Loucy (cell line): ENCODE measurements around the gene HIC1.

Experiments used
- H2AFZ ChIP-seq: fragments of 200-600 bp; sonication (generic); 2 replicates; pipeline ENCODE4 v1.6.0; 2016; ENCODE audit warnings: antibody characterized with exemption, mild to moderate bottlenecking, low read length, moderate library complexity
- H3F3A ChIP-seq: fragments of 200-600 bp; 2 replicates; pipeline ENCODE4 v1.6.0; 2016; ENCODE audit warnings: antibody characterized with exemption, low read depth, mild to moderate bottlenecking
- H3K27me3 ChIP-seq: fragments of 200-600 bp; sonication (generic); 2 replicates; pipeline ENCODE4 v1.6.1; 2014; ENCODE audit warnings: low read length, mild to moderate bottlenecking; ENCODE audit not compliant: insufficient read depth, poor library complexity, severe bottlenecking
- H3K36me3 ChIP-seq: fragments of 200-600 bp; sonication (generic); 2 replicates; pipeline ENCODE4 v1.6.1; 2016; ENCODE audit warnings: low read length; ENCODE audit not compliant: insufficient read depth
- H3K4me1 ChIP-seq: fragments of 200-600 bp; sonication (generic); 2 replicates; pipeline ENCODE4 v1.5.1; 2014; ENCODE audit warnings: low read length, mild to moderate bottlenecking; ENCODE audit not compliant: insufficient read depth, poor library complexity, severe bottlenecking
- H3K4me2 ChIP-seq: fragments of 200-600 bp; sonication (generic); 2 replicates; pipeline ENCODE4 v1.6.0; 2014; ENCODE audit warnings: antibody characterized with exemption, low read length, low read depth, mild to moderate bottlenecking; ENCODE audit not compliant: poor library complexity, severe bottlenecking
- H3K4me3 ChIP-seq: fragments of 200-600 bp; sonication (generic); 2 replicates; pipeline ENCODE4 v1.5.1; 2014; ENCODE audit warnings: low read length, mild to moderate bottlenecking, mixed read lengths; ENCODE audit not compliant: poor library complexity, severe bottlenecking
- H3K79me2 ChIP-seq: fragments of 200-600 bp; sonication (generic); 2 replicates; pipeline ENCODE4 v1.6.1; 2014; ENCODE audit warnings: low read length; ENCODE audit not compliant: insufficient read depth
- H3K9ac ChIP-seq: fragments of 200-600 bp; sonication (generic); 2 replicates; pipeline ENCODE4 v1.6.0; 2014; ENCODE audit warnings: mild to moderate bottlenecking, low read depth, low read length, moderate library complexity; ENCODE audit not compliant: poor library complexity, severe bottlenecking
- H3K9me2 ChIP-seq: fragments of 200-600 bp; sonication (generic); replicated peaks from 2 replicates; pipeline ENCODE4 v1.6.1; 2016; ENCODE audit warnings: low read depth, low read length, mixed read lengths
- H3K9me3 ChIP-seq: fragments of 200-600 bp; sonication (generic); 2 replicates; pipeline ENCODE4 v1.6.1; 2014; ENCODE audit warnings: mild to moderate bottlenecking, antibody characterized with exemption, low read length, low read depth; ENCODE audit not compliant: insufficient read depth
- H4K20me1 ChIP-seq: fragments of 200-600 bp; sonication (generic); 2 replicates; pipeline ENCODE4 v1.6.0; 2014; ENCODE audit warnings: antibody characterized with exemption, low read length, mild to moderate bottlenecking; ENCODE audit not compliant: insufficient read depth, poor library complexity, severe bottlenecking
- EZH2phosphoT487 ChIP-seq: fragments of 200-600 bp; IDR thresholded peaks from 2 replicates; pipeline ENCODE4 v1.6.1; 2018; ENCODE audit warnings: antibody characterized with exemption, mild to moderate bottlenecking, moderate library complexity, borderline replicate concordance
- TF ChIP-seq, protein P1 (sequence below): fragments of 200-600 bp; sonication (generic); conservative IDR thresholded peaks from 2 replicates; pipeline ENCODE4 v1.5.1; 2014; ENCODE audit warnings: mild to moderate bottlenecking, antibody characterized with exemption, low read length

HIC1 gene

DNA sequence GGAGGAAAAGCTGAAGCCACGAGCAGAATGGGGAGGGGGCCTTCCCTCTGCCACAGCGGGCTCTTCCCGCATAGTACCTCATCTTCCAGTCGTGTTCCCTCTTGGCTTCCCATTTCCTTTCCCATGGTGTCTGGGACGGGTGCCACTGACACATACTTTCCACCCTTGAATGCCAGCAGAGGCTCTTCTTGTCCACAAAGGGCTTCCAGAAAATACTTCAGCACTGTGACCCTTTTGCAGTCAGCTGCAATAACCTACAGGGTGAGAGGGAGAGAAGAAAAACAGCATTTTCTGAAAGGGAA, 30.7 kb downstream of the HIC1 start:
- peaks cover 48% of the 10 kb centered on the region; the same call in 1 of the 2 replicates for H3K36me3 ChIP-seq
- H3K4me1 ChIP-seq = peaks cover 62% of the 10 kb centered on the region
- no peaks in the 10 kb centered on the region for H4K20me1 ChIP-seq
- H3K9me2 ChIP-seq = no peaks in the 10 kb centered on the region
- H3F3A ChIP-seq = no peaks in the 10 kb centered on the region
- H2AFZ ChIP-seq = no peak overlapping the region
- H3K27me3 ChIP-seq = no peaks in the 10 kb centered on the region
- peak overlapping the region; percentile 10 for H3K4me2 ChIP-seq
- TF ChIP-seq, protein P1, sequence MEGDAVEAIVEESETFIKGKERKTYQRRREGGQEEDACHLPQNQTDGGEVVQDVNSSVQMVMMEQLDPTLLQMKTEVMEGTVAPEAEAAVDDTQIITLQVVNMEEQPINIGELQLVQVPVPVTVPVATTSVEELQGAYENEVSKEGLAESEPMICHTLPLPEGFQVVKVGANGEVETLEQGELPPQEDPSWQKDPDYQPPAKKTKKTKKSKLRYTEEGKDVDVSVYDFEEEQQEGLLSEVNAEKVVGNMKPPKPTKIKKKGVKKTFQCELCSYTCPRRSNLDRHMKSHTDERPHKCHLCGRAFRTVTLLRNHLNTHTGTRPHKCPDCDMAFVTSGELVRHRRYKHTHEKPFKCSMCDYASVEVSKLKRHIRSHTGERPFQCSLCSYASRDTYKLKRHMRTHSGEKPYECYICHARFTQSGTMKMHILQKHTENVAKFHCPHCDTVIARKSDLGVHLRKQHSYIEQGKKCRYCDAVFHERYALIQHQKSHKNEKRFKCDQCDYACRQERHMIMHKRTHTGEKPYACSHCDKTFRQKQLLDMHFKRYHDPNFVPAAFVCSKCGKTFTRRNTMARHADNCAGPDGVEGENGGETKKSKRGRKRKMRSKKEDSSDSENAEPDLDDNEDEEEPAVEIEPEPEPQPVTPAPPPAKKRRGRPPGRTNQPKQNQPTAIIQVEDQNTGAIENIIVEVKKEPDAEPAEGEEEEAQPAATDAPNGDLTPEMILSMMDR = no peak
- no peak for TF ChIP-seq EZH2phosphoT487
- H3K9me3 ChIP-seq = no peaks in the 10 kb centered on the region
- no peak overlapping the region for H3K4me3 ChIP-seq
- no peaks in the 10 kb centered on the region for H3K79me2 ChIP-seq
- peak overlapping the region; percentile 3 for H3K9ac ChIP-seq

DNA sequence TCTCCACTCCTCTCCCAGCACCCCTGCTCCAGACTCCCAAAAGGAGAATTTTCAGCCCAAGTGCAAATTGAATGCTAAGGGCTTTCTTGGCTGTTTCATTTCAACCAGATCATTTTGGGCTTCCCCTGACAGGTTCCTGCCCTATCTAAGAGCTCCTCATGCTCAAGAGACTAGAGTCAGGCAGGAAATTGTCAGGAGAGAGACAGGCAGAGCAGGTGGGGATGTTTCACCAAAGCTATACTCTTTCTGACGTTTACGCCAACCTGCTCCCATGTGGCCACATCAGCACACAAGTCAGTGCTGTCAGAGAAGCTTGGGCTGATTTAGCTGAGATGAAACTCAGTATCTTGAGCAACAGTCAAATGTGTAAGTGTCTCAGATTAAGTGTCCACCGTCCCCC, 31.4 kb downstream of the HIC1 start:
- Histone ChIP-seq H2AFZ (no peak overlapping the region), H3K36me3 (peaks cover 43% of the 10 kb centered on the region; the same call in 1 of the 2 replicates), H3K79me2 (no peaks in the 10 kb centered on the region), H3K4me3 (no peak overlapping the region), H3K27me3 (no peaks in the 10 kb centered on the region), H3K9me2 (no peaks in the 10 kb centered on the region), H3K4me2 (peak overlapping the region; percentile 70), H3K9me3 (no peaks in the 10 kb centered on the region), H3K4me1 (peaks cover 69% of the 10 kb centered on the region), H3K9ac (peak overlapping the region; percentile 56), H4K20me1 (no peaks in the 10 kb centered on the region), H3F3A (no peaks in the 10 kb centered on the region)
- TF ChIP-seq, protein P1 = no peak
- TF ChIP-seq EZH2phosphoT487 = no peak

DNA sequence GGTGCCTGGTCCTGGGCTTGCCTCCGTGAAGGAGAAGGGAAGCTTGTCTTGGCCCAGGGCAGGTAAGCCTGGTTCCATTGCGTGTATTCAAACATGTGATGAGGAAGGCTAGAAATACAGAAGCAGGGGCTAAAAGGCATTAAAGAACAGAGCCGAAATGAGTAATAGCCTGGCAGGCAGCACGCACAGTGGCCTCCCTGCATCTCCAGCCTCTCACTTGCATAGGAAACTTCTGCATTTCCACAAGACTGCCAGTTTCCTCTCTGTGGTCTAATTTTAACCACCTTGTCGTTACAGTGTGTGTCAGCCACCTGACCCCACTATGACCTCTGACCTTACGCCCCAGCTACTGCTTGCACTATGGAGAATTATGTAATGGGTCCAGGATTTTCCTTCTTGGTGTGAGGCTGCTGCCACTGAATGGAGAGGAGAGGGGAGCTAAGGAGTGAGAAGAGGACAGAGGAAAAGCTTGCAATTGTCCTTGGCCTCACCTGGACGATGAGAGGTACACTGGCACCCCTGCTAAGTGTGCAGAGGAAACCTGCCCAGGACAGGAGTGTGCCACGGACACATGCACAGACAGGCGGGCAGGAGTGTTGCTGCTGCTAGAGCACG, 32.8 kb downstream of the HIC1 start:
- Histone ChIP-seq H3K27me3 (no peaks in the 10 kb centered on the region), H3K9me2 (no peaks in the 10 kb centered on the region), H3K36me3 (peaks cover 36% of the 10 kb centered on the region; the same call in 1 of the 2 replicates), H4K20me1 (no peaks in the 10 kb centered on the region), H3K4me3 (peak overlapping the region; percentile 32), H3K79me2 (no peaks in the 10 kb centered on the region), H3K4me1 (peaks cover 70% of the 10 kb centered on the region), H3F3A (no peaks in the 10 kb centered on the region), H2AFZ (no peak overlapping the region), H3K9me3 (no peaks in the 10 kb centered on the region), H3K4me2 (peak overlapping the region; percentile 70), H3K9ac (peak overlapping the region; percentile 56)
- TF ChIP-seq, protein P1 = no peak
- TF ChIP-seq EZH2phosphoT487 = no peak
